HepG2 (cell line): ENCODE data around the gene UNC119B. TPM values are rescaled to one million over a fixed set of nuclear protein-coding genes. Genes with fewer than 3 reads are reported as not detected.
A peak's percentile ranks its signal among the peaks of the same experiment; 100 is the strongest.

Experiments
- AFF4 ChIP-seq: sonication (generic); formaldehyde crosslinking; IDR thresholded peaks from 2 replicates; pipeline ENCODE4 v1.4.0; 2020; ENCODE audit warnings: missing genetic modification reagents
- ARNTL ChIP-seq: sonication (generic); formaldehyde crosslinking; IDR thresholded peaks from 2 replicates; pipeline ENCODE4 v1.4.0; 2020; ENCODE audit warnings: mild to moderate bottlenecking, missing genetic modification reagents
- ELF1 ChIP-seq: sonication (generic); formaldehyde crosslinking; IDR thresholded peaks from 2 replicates; pipeline ENCODE4 v1.4.0; 2020; ENCODE audit warnings: missing genetic modification reagents
- HMGXB4 ChIP-seq, 2 experiments: sonication (generic) in 1 of 2; formaldehyde crosslinking in 1 of 2; IDR thresholded peaks; 2 replicates each; pipeline versions ENCODE4 v1.4.0 to v1.6.1; 2018 to 2020; ENCODE audit warnings: missing genetic modification reagents in 2 of 2, borderline replicate concordance in 1 of 2, low read depth in 1 of 2, mild to moderate bottlenecking in 1 of 2, missing biosample characterization in 1 of 2
- HOMEZ ChIP-seq: IDR thresholded peaks from 2 replicates; pipeline ENCODE4 v1.6.1; 2016; ENCODE audit warnings: low read depth
- HOXD1 ChIP-seq: sonication (generic); formaldehyde crosslinking; IDR thresholded peaks from 2 replicates; pipeline ENCODE4 v1.5.0; 2020; ENCODE audit warnings: missing genetic modification reagents
- ISL2 ChIP-seq: sonication (generic); formaldehyde crosslinking; IDR thresholded peaks from 2 replicates; pipeline ENCODE4 v1.5.0; 2020; ENCODE audit warnings: missing genetic modification reagents
- MAFK ChIP-seq, 2 experiments: IDR thresholded peaks in 1 of 2; conservative IDR thresholded peaks in 1 of 2; 2 replicates each; pipeline ENCODE4 v1.6.1; 2011; ENCODE audit warnings: improper control_type of control experiment in 2 of 2, low read length in 2 of 2
- MEIS2 ChIP-seq: sonication (generic); formaldehyde crosslinking; IDR thresholded peaks from 2 replicates; pipeline ENCODE4 v1.9.0; 2021; ENCODE audit warnings: mild to moderate bottlenecking, missing genetic modification reagents
- NFATC3 ChIP-seq: sonication (generic); formaldehyde crosslinking; IDR thresholded peaks from 2 replicates; pipeline ENCODE4 v1.5.1; 2020; ENCODE audit warnings: mild to moderate bottlenecking, missing genetic modification reagents
- NR1H2 ChIP-seq: sonication (generic); formaldehyde crosslinking; IDR thresholded peaks from 2 replicates; pipeline ENCODE4 v1.8.1; 2022; ENCODE audit warnings: low read depth, missing genetic modification reagents, borderline replicate concordance
- NR2C2 ChIP-seq: sonication (generic); formaldehyde crosslinking; IDR thresholded peaks from 2 replicates; pipeline ENCODE4 v1.4.0; 2020; ENCODE audit warnings: missing genetic modification reagents, mild to moderate bottlenecking, moderate library complexity, borderline replicate concordance
- PATZ1 ChIP-seq: sonication (generic); formaldehyde crosslinking; IDR thresholded peaks from 2 replicates; pipeline ENCODE4 v1.4.0; 2020; ENCODE audit warnings: missing genetic modification reagents
- POLR2AphosphoS2 ChIP-seq: IDR thresholded peaks from 2 replicates; pipeline ENCODE4 v1.6.1; 2011; ENCODE audit warnings: low read depth, low read length, improper control_type of control experiment
- SIN3B ChIP-seq: fragments of 150-350 bp; IDR thresholded peaks from 2 replicates; pipeline ENCODE4 v1.6.1; 2014; ENCODE audit warnings: low read length
- SP5 ChIP-seq: IDR thresholded peaks from 2 replicates; pipeline ENCODE4 v1.6.1; 2016; ENCODE audit warnings: low read depth, borderline replicate concordance
- SRSF1 ChIP-seq: fragments of 200-400 bp; formaldehyde crosslinking; optimal IDR thresholded peaks from 2 replicates; pipeline ENCODE3; 2017; ENCODE audit warnings: mild to moderate bottlenecking, low read depth, low read length, moderate library complexity
- ZBTB21 ChIP-seq: sonication (generic); formaldehyde crosslinking; IDR thresholded peaks from 2 replicates; pipeline ENCODE4 v1.4.0; 2020; ENCODE audit warnings: missing genetic modification reagents
- ZNF446 ChIP-seq: sonication (generic); formaldehyde crosslinking; IDR thresholded peaks from 2 replicates; pipeline ENCODE4 v1.5.0; 2020; ENCODE audit warnings: mild to moderate bottlenecking, missing genetic modification reagents
- ZNF737 ChIP-seq: sonication (generic); formaldehyde crosslinking; IDR thresholded peaks from 2 replicates; pipeline ENCODE4 v1.5.0; 2020; ENCODE audit warnings: missing genetic modification reagents, mild to moderate bottlenecking, borderline replicate concordance
- ZNF878 ChIP-seq: sonication (generic); formaldehyde crosslinking; IDR thresholded peaks from 2 replicates; pipeline ENCODE4 v1.8.1; 2023; ENCODE audit warnings: mild to moderate bottlenecking, missing genetic modification reagents, moderate library complexity
- polyA plus RNA-seq, 8 experiments: library from polyadenylated mRNA; depleted of rRNA in 3 of 8; stranded (reverse) in 7 of 8; unstranded in 1 of 8; fragments of >200 nt; fragmentation: Illumina TruSeq in 4 of 8; extraction: Trizol in 4 of 8; gene quantifications; 2 replicates each; pipeline versions ENCODE4 v1.2.1 to v1.2.3, GENCODE V29; 2011 to 2016; ENCODE audit warnings: low read depth in 4 of 8, missing spikeins in 1 of 8, mixed read lengths in 1 of 8; ENCODE audit not compliant: insufficient read depth in 1 of 8
- total RNA-seq, 5 experiments: library from RNA; depleted of rRNA; stranded (reverse); fragments of >200 nt; fragmentation: Illumina TruSeq; extraction: Trizol; gene quantifications; 2 replicates each; pipeline ENCODE4 v1.2.3, GENCODE V29; 2016; ENCODE audit warnings: low read depth in 1 of 5

UNC119B gene
- total and polyA plus RNA-seq, 2 of the 13 experiments (the other 11 are each of a cell fraction or from before 2014, with no cell fraction given): 19.6 to 19.7 TPM

GRCh38 chr12:120710805-120711296, 593 bp downstream of the UNC119B start (continued):
- TF ChIP-seq HOXD1 (CRISPR knock-in tag) (no peak), HOMEZ (CRISPR knock-in tag) (no peak), PATZ1 (CRISPR knock-in tag) (0 out of 2 replicates have a peak, but pooled peaks have one; percentile 33), MAFK (conservative IDR thresholded peaks at IDR 0.05 in 1 of 2, IDR thresholded peaks at IDR 0.05 in 1 of 2; ENCODE audit: low read length in 2 of 2) (no peak), ZNF878 (CRISPR knock-in tag) (no peak), NR1H2 (CRISPR knock-in tag) (no peak), ZNF446 (peak; percentile 34; the same call in 1 of the 2 replicates), ARNTL (CRISPR knock-in tag) (no peak), SRSF1 (no peak), SIN3B (no peak), ZNF737 (no peak), NFATC3 (CRISPR knock-in tag) (peak; percentile 54; the same call in 1 of the 2 replicates), AFF4 (CRISPR knock-in tag) (no peak), SP5 (CRISPR knock-in tag) (no peak), ELF1 (no peak), ISL2 (CRISPR knock-in tag) (no peak), ZBTB21 (CRISPR knock-in tag) (no peak), NR2C2 (CRISPR knock-in tag) (no peak), POLR2AphosphoS2 (no peak), HMGXB4 (CRISPR knock-in tag; IDR thresholded peaks at IDR 0.05; ENCODE audit: borderline replicate concordance in 1 of 2, low read depth in 1 of 2) (0 out of 4 replicates have a peak, but pooled peaks of 1 of the 2 experiments have one; percentile 3), MEIS2 (no peak)
